Measurements from ENCODE around the gene SCYGR6. TPM values are rescaled to one million over a fixed set of nuclear protein-coding genes. Genes with fewer than 3 reads are reported as not detected.

The SCYGR6 gene
- total RNA-seq, 2 donors from 2014 or later, result not detected

- no peak overlapping the region for H3K27ac ChIP-seq
- ATAC-seq, result no peak
- no peak for DNase-seq
- 60 to 68% methylated on average over 3 of the region's 3 CpGs for WGBS, 2 donors
- H3K4me1 ChIP-seq, result no peaks in the 10 kb centered on the region
- H3K27me3 ChIP-seq, result no peaks in the 10 kb centered on the region
- no peaks in the 10 kb centered on the region for H3K9me3 ChIP-seq
- H3K4me3 ChIP-seq, result no peak overlapping the region
- TF ChIP-seq CTCF (IDR thresholded peaks at IDR 0.05) (no peak), POLR2A (IDR thresholded peaks at IDR 0.05) (no peak)
- H3K36me3 ChIP-seq (replicated peaks in 1 of 2; ENCODE audit: insufficient read depth in 1 of 2, low read depth in 2 of 2), result no peaks in the 10 kb centered on the region
- intact Hi-C loops (cut with DNase I), result no loop called here
Observed at GRCh38 chr2:227677928-227678327, 46.6 kb downstream of the SCYGR6 start.

- DNase-seq (no peak), ATAC-seq (no peak)
- intact Hi-C loops (cut with DNase I), result no loop called here
- Histone ChIP-seq H3K27ac (no peak overlapping the region), H3K27me3 (no peaks in the 10 kb centered on the region), H3K4me3 (no peak overlapping the region), H3K9me3 (no peaks in the 10 kb centered on the region), H3K36me3 (replicated peaks in 1 of 2; ENCODE audit: insufficient read depth in 1 of 2, low read depth in 2 of 2) (no peaks in the 10 kb centered on the region), H3K4me1 (no peaks in the 10 kb centered on the region)
- 59 to 61% methylated on average over 5 of the region's 5 CpGs for WGBS, 2 donors
- TF ChIP-seq POLR2A (IDR thresholded peaks at IDR 0.05) (no peak), CTCF (IDR thresholded peaks at IDR 0.05) (no peak)
Observed at GRCh38 chr2:227674485-227674884, 50.1 kb downstream of the SCYGR6 start.

Small RNA genes within 50 kb of the gene (small RNA-seq; reads per million reads assigned to genes)
- not detected for gene RNA5SP121

Other genes with a start within 250 kb of the SCYGR6 start
- not detected for gene SCYGR2, start 125.9 kb downstream of the SCYGR6 start, total RNA-seq
- gene SCYGR3, start 109.9 kb downstream of the SCYGR6 start, total RNA-seq, result not detected
- not detected for gene SCYGR4, start 107.3 kb downstream of the SCYGR6 start, total RNA-seq
- not detected for gene SCYGR5, start 58.0 kb downstream of the SCYGR6 start, total RNA-seq
- 10 to 100 TPM; 11.7 to 23.4 TPM for gene SLC19A3, start 6.7 kb downstream of the SCYGR6 start, total RNA-seq
- not detected for gene SCYGR7, start 3.6 kb upstream of the SCYGR6 start, total RNA-seq
- gene SCYGR8, start 21.1 kb upstream of the SCYGR6 start, total RNA-seq, result not detected
- gene CCL20, start 89.1 kb upstream of the SCYGR6 start, total RNA-seq, result 1 to 10 TPM in 1 of 2 donors, not detected in 1; 2.6 TPM
- not detected for gene DAW1, start 146.9 kb upstream of the SCYGR6 start, total RNA-seq